Neuronal stem cell (in vitro differentiated cells): Measurements from ENCODE around the gene HSD3B7.
A peak's percentile ranks its signal among the peaks of the same experiment; 100 is the strongest.

Source experiments
- DNase-seq: peaks from one replicate; pipeline ENCODE4 v3.0.0-alpha.2; 2013; ENCODE audit warnings: low spot score
- H2AFZ ChIP-seq: one replicate; pipeline ENCODE4 v1.6.1; 2013; ENCODE audit warnings: mild to moderate bottlenecking, low read length, inconsistent platforms
- H2AK5ac ChIP-seq: 2 replicates; pipeline ENCODE4 v1.6.1; 2013; ENCODE audit warnings: low read depth, mild to moderate bottlenecking, inconsistent platforms, low read length, moderate library complexity, mixed read lengths
- H2BK120ac ChIP-seq: 2 replicates; pipeline ENCODE4 v1.6.1; 2013; ENCODE audit warnings: low read depth, mild to moderate bottlenecking, inconsistent platforms, low read length, moderate library complexity, mixed read lengths
- H2BK12ac ChIP-seq: one replicate; pipeline ENCODE4 v1.6.1; 2013; ENCODE audit warnings: low read length, inconsistent platforms
- H2BK15ac ChIP-seq: 2 replicates; pipeline ENCODE4 v1.6.1; 2013; ENCODE audit warnings: mild to moderate bottlenecking, low read length, inconsistent platforms, mixed read lengths
- H2BK5ac ChIP-seq: one replicate; pipeline ENCODE4 v1.6.1; 2013; ENCODE audit warnings: inconsistent platforms, mild to moderate bottlenecking, low read length, moderate library complexity
- H3K14ac ChIP-seq: one replicate; pipeline ENCODE4 v1.6.1; 2013; ENCODE audit warnings: low read length, inconsistent platforms
- H3K18ac ChIP-seq: 2 replicates; pipeline ENCODE4 v1.6.1; 2013; ENCODE audit warnings: low read length, inconsistent platforms
- H3K23ac ChIP-seq: 2 replicates; pipeline ENCODE4 v1.6.1; 2013; ENCODE audit warnings: low read depth, mild to moderate bottlenecking, mixed read lengths, low read length, inconsistent platforms; ENCODE audit not compliant: poor library complexity
- H3K27ac ChIP-seq: replicated peaks from 3 replicates; pipeline ENCODE4 v1.5.1; 2013; ENCODE audit warnings: low read length, inconsistent platforms
- H3K27me3 ChIP-seq, 3 experiments: 2 replicates each; pipeline ENCODE4 v1.6.1; 2013; ENCODE audit warnings: low read length in 3 of 3, mild to moderate bottlenecking in 2 of 3, inconsistent platforms in 1 of 3, low read depth in 1 of 3, mixed read lengths in 1 of 3, moderate library complexity in 1 of 3; ENCODE audit not compliant: control insufficient read depth in 3 of 3, insufficient read depth in 3 of 3
- H3K36me3 ChIP-seq, 2 donors: replicated peaks in 1 of 2; 2 replicates each; pipeline ENCODE4 v1.6.1; 2013; ENCODE audit warnings: low read length in 2 of 2; ENCODE audit not compliant: control insufficient read depth in 2 of 2, insufficient read depth in 2 of 2
- H3K4ac ChIP-seq: 2 replicates; pipeline ENCODE4 v1.6.1; 2013; ENCODE audit warnings: inconsistent platforms, mild to moderate bottlenecking, low read length, moderate library complexity
- H3K4me1 ChIP-seq, 2 donors: 1 replicate in 1 of 2; 2 replicates in 1 of 2; pipeline ENCODE4 v1.6.1; 2013; ENCODE audit warnings: low read length in 2 of 2, low read depth in 1 of 2; ENCODE audit not compliant: control insufficient read depth in 2 of 2, insufficient read depth in 1 of 2
- H3K4me2 ChIP-seq: one replicate; pipeline ENCODE4 v1.6.1; 2013; ENCODE audit warnings: mild to moderate bottlenecking, low read length, inconsistent platforms; ENCODE audit not compliant: insufficient read depth, poor library complexity, severe bottlenecking
- H3K4me3 ChIP-seq, 2 donors: 2 replicates each; pipeline ENCODE4 v1.5.1; 2013; ENCODE audit warnings: low read length in 2 of 2, mild to moderate bottlenecking in 2 of 2, inconsistent platforms in 1 of 2, moderate library complexity in 1 of 2
- H3K79me1 ChIP-seq: one replicate; pipeline ENCODE4 v1.6.1; 2013; ENCODE audit warnings: low read depth, mild to moderate bottlenecking, inconsistent platforms, low read length, moderate library complexity
- H3K9ac ChIP-seq: one replicate; pipeline ENCODE4 v1.6.1; 2013; ENCODE audit warnings: mild to moderate bottlenecking, low read depth, low read length, inconsistent platforms; ENCODE audit not compliant: poor library complexity
- H3K9me3 ChIP-seq, 2 donors: replicated peaks in 1 of 2; 2 replicates each; pipeline versions ENCODE3 to v1.6.1; 2013; ENCODE audit warnings: low read length in 2 of 2, mild to moderate bottlenecking in 2 of 2, inconsistent platforms in 1 of 2, low read depth in 1 of 2, mixed read lengths in 1 of 2, moderate library complexity in 1 of 2; ENCODE audit not compliant: control insufficient read depth in 2 of 2, insufficient read depth in 1 of 2
- H4K8ac ChIP-seq: one replicate; pipeline ENCODE4 v1.6.1; 2013; ENCODE audit warnings: low read depth, mild to moderate bottlenecking, inconsistent platforms, low read length, moderate library complexity
- H4K91ac ChIP-seq: one replicate; pipeline ENCODE4 v1.6.1; 2013; ENCODE audit warnings: low read length, low read depth, mild to moderate bottlenecking, inconsistent platforms; ENCODE audit not compliant: poor library complexity
- WGBS, 2 donors: extraction: QIAGEN DNeasy Blood & Tissue Kit; methylation state at CpG; one replicate each; pipeline ENCODE4 v1.1.7; 2013; ENCODE audit warnings: missing lambda C conversion rate in 2 of 2, mixed read lengths in 1 of 2; ENCODE audit not compliant: insufficient read length in 2 of 2, insufficient replicate concordance in 1 of 2; ENCODE audit errors: extremely low coverage in 2 of 2; 5-methylcytosine and 5-hydroxymethylcytosine counted together

The HSD3B7 gene

GRCh38 chr16:30991052-30991451 is 6.0 kb downstream of the HSD3B7 start:
- H4K8ac ChIP-seq, result peak overlapping the region; percentile 50
- H2AFZ ChIP-seq, result no peak overlapping the region
- no peaks in the 10 kb centered on the region for H3K4me1 ChIP-seq
- H3K79me1 ChIP-seq, result no peaks in the 10 kb centered on the region
- H3K4ac ChIP-seq, result no peak overlapping the region
- H3K27ac ChIP-seq, result no peak overlapping the region
- peak overlapping the region in 1 of 2 donors; percentile 40 for H3K4me3 ChIP-seq
- H2AK5ac ChIP-seq, result peak overlapping the region; percentile 61
- no peak overlapping the region for H3K18ac ChIP-seq
- H3K23ac ChIP-seq, result no peak overlapping the region
- H3K27me3 ChIP-seq, result no peaks in the 10 kb centered on the region
- peak overlapping the region; percentile 58 for H2BK12ac ChIP-seq
- DNase-seq, result no peak
- H2BK5ac ChIP-seq, result no peak overlapping the region
- peaks cover 0 to 8% of the 10 kb centered on the region in 2 donors for H3K36me3 ChIP-seq
- no peaks in the 10 kb centered on the region for H3K9me3 ChIP-seq
- peak overlapping the region; percentile 70 for H3K9ac ChIP-seq
- H2BK120ac ChIP-seq, result no peak overlapping the region
- no peak overlapping the region for H2BK15ac ChIP-seq
- no peak overlapping the region for H4K91ac ChIP-seq
- H3K4me2 ChIP-seq, result no peak overlapping the region
- peak overlapping the region; percentile 63 for H3K14ac ChIP-seq
- WGBS, 2 donors, result no CpG with 5 or more reads among the region's 8 CpGs

- Histone ChIP-seq H3K4me1 (peaks cover 0 to 6% of the 10 kb centered on the region in 2 donors), H3K4me2 (no peak overlapping the region), H3K27me3 (peaks cover 0 to 10% (median 0%) of the 10 kb centered on the region in 3 experiments), H2AFZ (no peak overlapping the region), H2BK12ac (no peak overlapping the region), H3K9me3 (no peaks in the 10 kb centered on the region), H2BK5ac (peak overlapping the region; percentile 24), H3K4me3 (no peak overlapping the region), H2BK120ac (no peak overlapping the region), H4K91ac (no peak overlapping the region), H4K8ac (no peak overlapping the region), H3K79me1 (no peaks in the 10 kb centered on the region), H3K27ac (no peak overlapping the region), H3K36me3 (peaks cover 0 to 6% of the 10 kb centered on the region in 2 donors), H3K18ac (no peak overlapping the region), H3K9ac (peak overlapping the region; percentile 60), H2BK15ac (no peak overlapping the region), H3K14ac (peak overlapping the region; percentile 47), H2AK5ac (no peak overlapping the region), H3K4ac (no peak overlapping the region), H3K23ac (no peak overlapping the region)
- WGBS, 2 donors, result no CpG with 5 or more reads among the region's 21 CpGs
- no peak for DNase-seq
Observed at GRCh38 chr16:30992276-30992780, 7.3 kb downstream of the HSD3B7 start.

- no peak for DNase-seq
- no peak overlapping the region for H2BK12ac ChIP-seq
- H3K4me2 ChIP-seq, result no peak overlapping the region
- H3K79me1 ChIP-seq, result no peaks in the 10 kb centered on the region
- H3K4me1 ChIP-seq, result peaks cover 0 to 11% of the 10 kb centered on the region in 2 donors
- no peak overlapping the region for H3K9ac ChIP-seq
- H2BK15ac ChIP-seq, result no peak overlapping the region
- H4K91ac ChIP-seq, result no peak overlapping the region
- no peak overlapping the region for H2AK5ac ChIP-seq
- no CpG with 5 or more reads among the region's 29 CpGs for WGBS, 2 donors
- peaks cover 0 to 6% of the 10 kb centered on the region in 2 donors for H3K36me3 ChIP-seq
- H2AFZ ChIP-seq, result no peak overlapping the region
- no peak overlapping the region for H3K4me3 ChIP-seq
- peak overlapping the region; percentile 1 for H3K23ac ChIP-seq
- H3K14ac ChIP-seq, result no peak overlapping the region
- H3K4ac ChIP-seq, result no peak overlapping the region
- H3K27ac ChIP-seq, result no peak overlapping the region
- no peak overlapping the region for H2BK120ac ChIP-seq
- peak overlapping the region; percentile 24 for H2BK5ac ChIP-seq
- H3K9me3 ChIP-seq, result no peaks in the 10 kb centered on the region
- H3K27me3 ChIP-seq, result peaks cover 0 to 16% (median 0%) of the 10 kb centered on the region in 3 experiments
- H4K8ac ChIP-seq, result no peak overlapping the region
- no peak overlapping the region for H3K18ac ChIP-seq
Observed at GRCh38 chr16:30992931-30993816, 8.2 kb downstream of the HSD3B7 start.

GRCh38 chr16:30995927-30996323 is 10.9 kb downstream of the HSD3B7 start:
- H4K8ac ChIP-seq, result no peak overlapping the region
- no peak overlapping the region for H3K4ac ChIP-seq
- H2AK5ac ChIP-seq, result no peak overlapping the region
- no peaks in the 10 kb centered on the region for H3K9me3 ChIP-seq
- H2AFZ ChIP-seq, result no peak overlapping the region
- whole genome bisulfite sequencing, 2 donors, result no CpG with 5 or more reads among the region's 11 CpGs
- no peak overlapping the region for H3K9ac ChIP-seq
- H4K91ac ChIP-seq, result no peak overlapping the region
- H3K79me1 ChIP-seq, result no peaks in the 10 kb centered on the region
- no peak overlapping the region for H3K4me2 ChIP-seq
- H3K27ac ChIP-seq, result no peak overlapping the region
- H2BK15ac ChIP-seq, result no peak overlapping the region
- no peak overlapping the region for H3K14ac ChIP-seq
- peaks cover 3 to 6% of the 10 kb centered on the region in 2 donors for H3K36me3 ChIP-seq
- H3K23ac ChIP-seq, result no peak overlapping the region
- H2BK120ac ChIP-seq, result no peak overlapping the region
- H3K18ac ChIP-seq, result no peak overlapping the region
- H3K4me3 ChIP-seq, result no peak overlapping the region
- peaks cover 0 to 16% (median 0%) of the 10 kb centered on the region in 3 experiments for H3K27me3 ChIP-seq
- DNase-seq, result no peak
- H2BK5ac ChIP-seq, result no peak overlapping the region
- H2BK12ac ChIP-seq, result no peak overlapping the region
- H3K4me1 ChIP-seq, result peaks cover 0 to 11% of the 10 kb centered on the region in 2 donors
